ENCODE data around the gene KCNIP1. TPM values are rescaled to one million over a fixed set of nuclear protein-coding genes. Genes with fewer than 3 reads are reported as not detected.

The KCNIP1 gene
- polyA plus RNA-seq, 1 donor (not counting 4 experiments of a cell fraction or from before 2014, with no cell fraction given): not detected

DNA sequence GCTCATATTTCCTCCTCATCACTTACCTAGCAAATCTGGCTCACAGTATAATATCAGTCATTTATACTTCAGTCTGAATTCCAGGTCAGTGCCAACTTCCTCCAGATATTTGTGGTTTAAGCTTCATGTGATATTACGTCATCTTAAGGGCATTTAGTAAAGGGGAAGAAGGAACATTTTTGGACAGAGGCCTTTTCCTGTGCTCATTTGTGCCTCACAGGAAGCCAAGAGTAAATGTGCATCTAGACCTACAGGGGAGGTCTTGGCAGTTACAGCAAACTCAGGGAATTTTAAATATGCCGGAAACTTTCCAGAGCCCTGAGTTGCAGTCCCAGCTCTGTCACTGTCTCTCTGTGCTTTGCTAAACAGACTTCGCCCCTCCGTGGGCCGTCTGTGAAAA, 12.3 kb upstream of the KCNIP1 start:
- H3K4me1 ChIP-seq (ENCODE audit: control insufficient read depth, extremely low read depth, insufficient read depth, low read length): peaks cover 28% of the 10 kb centered on the region
- H3K9me3 ChIP-seq (ENCODE audit: control insufficient read depth, low read depth, low read length): no peaks in the 10 kb centered on the region
- no peaks in the 10 kb centered on the region for H3K36me3 ChIP-seq (ENCODE audit: control insufficient read depth in 2 of 2, extremely low read depth in 1 of 2, insufficient read depth in 2 of 2, low read length in 2 of 2)
- no peak overlapping the region for H3K4me3 ChIP-seq (ENCODE audit: control insufficient read depth in 2 of 3, extremely low read depth in 1 of 3, insufficient read depth in 2 of 3, low read depth in 1 of 3, low read length in 3 of 3)
- H3K4me2 ChIP-seq (ENCODE audit: control insufficient read depth, extremely low read depth, insufficient read depth, low read depth, low read length): no peak overlapping the region
- no peaks in the 10 kb centered on the region for H4K20me1 ChIP-seq (ENCODE audit: control insufficient read depth, extremely low read depth, insufficient read depth, low read length)
- dilution Hi-C loops (cut with MboI; ENCODE audit: extremely low pct_ligation_motif_present, low sequenced_read_pairs): no loop called here
- no peaks in the 10 kb centered on the region for H3K79me2 ChIP-seq (ENCODE audit: control insufficient read depth, insufficient read depth, low read length)
- no peaks in the 10 kb centered on the region for H3K27me3 ChIP-seq (ENCODE audit: control insufficient read depth, extremely low read depth, insufficient read depth, low read length)
- no peak overlapping the region for H2AFZ ChIP-seq (ENCODE audit: control insufficient read depth, low read length)
- no peak for TF ChIP-seq EZH2 (IDR thresholded peaks at IDR 0.05; ENCODE audit: low read length)
- TF ChIP-seq, protein P1, sequence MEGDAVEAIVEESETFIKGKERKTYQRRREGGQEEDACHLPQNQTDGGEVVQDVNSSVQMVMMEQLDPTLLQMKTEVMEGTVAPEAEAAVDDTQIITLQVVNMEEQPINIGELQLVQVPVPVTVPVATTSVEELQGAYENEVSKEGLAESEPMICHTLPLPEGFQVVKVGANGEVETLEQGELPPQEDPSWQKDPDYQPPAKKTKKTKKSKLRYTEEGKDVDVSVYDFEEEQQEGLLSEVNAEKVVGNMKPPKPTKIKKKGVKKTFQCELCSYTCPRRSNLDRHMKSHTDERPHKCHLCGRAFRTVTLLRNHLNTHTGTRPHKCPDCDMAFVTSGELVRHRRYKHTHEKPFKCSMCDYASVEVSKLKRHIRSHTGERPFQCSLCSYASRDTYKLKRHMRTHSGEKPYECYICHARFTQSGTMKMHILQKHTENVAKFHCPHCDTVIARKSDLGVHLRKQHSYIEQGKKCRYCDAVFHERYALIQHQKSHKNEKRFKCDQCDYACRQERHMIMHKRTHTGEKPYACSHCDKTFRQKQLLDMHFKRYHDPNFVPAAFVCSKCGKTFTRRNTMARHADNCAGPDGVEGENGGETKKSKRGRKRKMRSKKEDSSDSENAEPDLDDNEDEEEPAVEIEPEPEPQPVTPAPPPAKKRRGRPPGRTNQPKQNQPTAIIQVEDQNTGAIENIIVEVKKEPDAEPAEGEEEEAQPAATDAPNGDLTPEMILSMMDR (optimal IDR thresholded peaks at IDR 0.05 in 1 of 3, IDR thresholded peaks at IDR 0.05 in 1 of 3, conservative IDR thresholded peaks at IDR 0.05 in 1 of 3; ENCODE audit: extremely low read depth in 1 of 3, insufficient read depth in 2 of 3, low read length in 3 of 3): no peak
- DNase-seq (ENCODE audit: low read depth, low spot score): peak; percentile 52
- no peaks in the 10 kb centered on the region for H3K9me1 ChIP-seq (ENCODE audit: control insufficient read depth, extremely low read depth, insufficient read depth, low read length)
- peak; percentile 94 for FAIRE-seq
- H3K27ac ChIP-seq (ENCODE audit: control insufficient read depth, insufficient read depth, low read length): no peak overlapping the region
- H3K9ac ChIP-seq (ENCODE audit: control insufficient read depth, extremely low read depth, insufficient read depth, low read length): no peak overlapping the region

DNA sequence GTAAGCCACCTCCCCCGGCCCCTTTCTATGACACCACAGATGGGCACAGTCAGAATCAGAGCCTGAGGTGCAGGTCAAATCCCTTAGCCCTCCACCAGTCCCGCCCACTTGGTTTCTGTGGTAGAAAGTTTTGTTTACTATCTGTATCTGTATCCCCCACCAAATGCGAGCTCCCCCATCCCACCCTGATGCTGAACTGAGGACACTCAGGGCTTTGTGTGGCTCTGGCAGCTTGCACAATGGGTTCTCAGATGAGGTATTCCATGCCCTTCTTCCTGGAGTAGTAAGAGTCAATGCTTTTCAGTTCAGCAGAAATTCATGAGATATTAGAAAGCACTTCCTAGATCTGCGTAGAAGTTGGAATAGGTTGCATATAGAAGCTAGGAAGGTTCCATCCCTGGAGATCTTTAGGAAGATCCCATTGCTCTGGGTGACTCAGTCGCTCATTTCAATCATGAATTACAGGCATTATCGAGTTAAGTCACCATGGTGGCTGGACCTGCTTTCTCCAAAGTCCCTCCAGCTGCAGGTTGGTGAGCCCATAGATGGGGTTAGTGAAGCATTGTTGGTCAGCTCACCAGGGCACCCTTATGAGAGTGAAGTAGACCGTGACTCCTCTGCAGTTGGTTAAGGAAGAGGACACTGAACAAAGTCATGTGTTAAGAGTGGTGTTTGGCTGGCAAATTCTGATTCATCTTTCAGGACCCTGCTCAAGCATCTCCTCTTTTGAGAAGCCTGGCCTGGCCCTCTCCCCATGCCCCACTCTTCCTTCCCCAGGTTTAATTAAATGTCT, 10.6 kb upstream of the KCNIP1 start:
- DNase-seq (ENCODE audit: low read depth, low spot score): no peak
- no peaks in the 10 kb centered on the region for H3K9me1 ChIP-seq (ENCODE audit: control insufficient read depth, extremely low read depth, insufficient read depth, low read length)
- dilution Hi-C loops (cut with MboI; ENCODE audit: extremely low pct_ligation_motif_present, low sequenced_read_pairs): no loop called here

More for the DNA sequence above, 10.6 kb upstream of the KCNIP1 start:
- no peak overlapping the region for H3K27ac ChIP-seq (ENCODE audit: control insufficient read depth, insufficient read depth, low read length)
- no peak overlapping the region for H3K9ac ChIP-seq (ENCODE audit: control insufficient read depth, extremely low read depth, insufficient read depth, low read length)
- no peaks in the 10 kb centered on the region for H3K36me3 ChIP-seq (ENCODE audit: control insufficient read depth in 2 of 2, extremely low read depth in 1 of 2, insufficient read depth in 2 of 2, low read length in 2 of 2)
- H3K4me3 ChIP-seq (ENCODE audit: control insufficient read depth in 2 of 3, extremely low read depth in 1 of 3, insufficient read depth in 2 of 3, low read depth in 1 of 3, low read length in 3 of 3): no peak overlapping the region
- no peaks in the 10 kb centered on the region for H3K9me3 ChIP-seq (ENCODE audit: control insufficient read depth, low read depth, low read length)
- no peak overlapping the region for H2AFZ ChIP-seq (ENCODE audit: control insufficient read depth, low read length)
- H3K79me2 ChIP-seq (ENCODE audit: control insufficient read depth, insufficient read depth, low read length): no peaks in the 10 kb centered on the region
- TF ChIP-seq, protein P1 (optimal IDR thresholded peaks at IDR 0.05 in 1 of 3, IDR thresholded peaks at IDR 0.05 in 1 of 3, conservative IDR thresholded peaks at IDR 0.05 in 1 of 3; ENCODE audit: extremely low read depth in 1 of 3, insufficient read depth in 2 of 3, low read length in 3 of 3): no peak
- TF ChIP-seq EZH2 (IDR thresholded peaks at IDR 0.05; ENCODE audit: low read length): no peak
- no peaks in the 10 kb centered on the region for H3K27me3 ChIP-seq (ENCODE audit: control insufficient read depth, extremely low read depth, insufficient read depth, low read length)
- H3K4me1 ChIP-seq (ENCODE audit: control insufficient read depth, extremely low read depth, insufficient read depth, low read length): peaks cover 28% of the 10 kb centered on the region
- H4K20me1 ChIP-seq (ENCODE audit: control insufficient read depth, extremely low read depth, insufficient read depth, low read length): no peaks in the 10 kb centered on the region
- no peak overlapping the region for H3K4me2 ChIP-seq (ENCODE audit: control insufficient read depth, extremely low read depth, insufficient read depth, low read depth, low read length)
- no peak for FAIRE-seq

Data from keratinocyte (primary cell).